PC-3 (cell line): Measurements from ENCODE around the gene ZNF567. TPM values are rescaled to one million over a fixed set of nuclear protein-coding genes. Genes with fewer than 3 reads are reported as not detected.

Experiments
- ATAC-seq: fragments of 200-7000 bp; cut with Tn5 transposase; 2 replicates; pipeline ENCODE4 v1.9.1; 2020; ENCODE audit warnings: mild to moderate bottlenecking, moderate library complexity
- BruUV-seq: library from RNA; stranded (reverse); fragments of 400-500 nt; replicated peaks from 2 replicates; lab custom pipeline; 2021; lab: Mats Ljungman, UMichigan
- CTCF ChIA-PET: fragments of 300-600 bp; sonication (Branson Sonifier 250); formaldehyde crosslinking; loops from one replicate; lab custom pipeline; 2022; ENCODE audit warnings: antibody characterized with exemption; lab: Charles Lee
- POLR2A ChIA-PET: fragments of 300-600 bp; sonication (Branson Sonifier 250); formaldehyde crosslinking; loops from one replicate; lab custom pipeline; 2022; ENCODE audit warnings: antibody characterized with exemption; ENCODE audit not compliant: unreplicated experiment; lab: Charles Lee
- DNase-seq: peaks from one replicate; pipeline ENCODE4 v3.0.0-alpha.2; 2015
- H2AFZ ChIP-seq: fragments of 300-600 bp; sonication (generic); 2 replicates; pipeline ENCODE4 v1.6.0; 2016; ENCODE audit warnings: antibody characterized with exemption, low read length
- H3F3A ChIP-seq: fragments of 300-600 bp; sonication (generic); one replicate; pipeline ENCODE4 v1.6.0; 2017; ENCODE audit warnings: antibody characterized with exemption, low read length, control low read depth, mild to moderate bottlenecking; ENCODE audit not compliant: unreplicated experiment
- H3K27ac ChIP-seq: fragments of 300-600 bp; sonication (generic); 2 replicates; pipeline ENCODE4 v1.5.1; 2016; ENCODE audit warnings: mild to moderate bottlenecking, low read length
- H3K27me3 ChIP-seq: fragments of 300-600 bp; sonication (generic); 2 replicates; pipeline ENCODE4 v1.6.1; 2016; ENCODE audit warnings: low read length, mixed read lengths
- H3K36me3 ChIP-seq: fragments of 300-600 bp; sonication (generic); 2 replicates; pipeline ENCODE4 v1.6.1; 2016; ENCODE audit warnings: low read depth, mixed run types, low read length, mixed read lengths
- H3K4me1 ChIP-seq: fragments of 300-600 bp; sonication (generic); 2 replicates; pipeline ENCODE4 v1.5.1; 2016; ENCODE audit warnings: low read length; ENCODE audit not compliant: insufficient read depth
- H3K4me2 ChIP-seq: fragments of 300-600 bp; sonication (generic); 2 replicates; pipeline ENCODE4 v1.6.0; 2016; ENCODE audit warnings: low read length
- H3K4me3 ChIP-seq: fragments of 300-600 bp; sonication (generic); 2 replicates; pipeline ENCODE4 v1.5.1; 2016; ENCODE audit warnings: mild to moderate bottlenecking, low read length, mixed read lengths
- H3K79me2 ChIP-seq: fragments of 300-600 bp; sonication (generic); 2 replicates; pipeline ENCODE4 v1.6.1; 2017; ENCODE audit warnings: low read length, mixed read lengths
- H3K9ac ChIP-seq: fragments of 300-600 bp; sonication (generic); 2 replicates; pipeline ENCODE4 v1.6.0; 2016; ENCODE audit warnings: mild to moderate bottlenecking, low read length
- H3K9me2 ChIP-seq: fragments of 300-600 bp; sonication (generic); replicated peaks from 2 replicates; pipeline ENCODE4 v1.6.1; 2016; ENCODE audit warnings: mixed run types, low read length, mixed read lengths
- H3K9me3 ChIP-seq: fragments of 300-600 bp; sonication (generic); 2 replicates; pipeline ENCODE4 v1.6.1; 2016; ENCODE audit warnings: low read length, mixed read lengths
- H4K20me1 ChIP-seq: fragments of 300-600 bp; sonication (generic); 2 replicates; pipeline ENCODE4 v1.6.1; 2016; ENCODE audit warnings: low read length, mixed read lengths
- CTCF ChIP-seq: fragments of 300-600 bp; sonication (generic); conservative IDR thresholded peaks from 2 replicates; pipeline ENCODE4 v1.5.1; 2017; ENCODE audit warnings: antibody characterized with exemption, low read depth, mild to moderate bottlenecking, low read length
- EZH2 ChIP-seq: fragments of 300-600 bp; sonication (generic); IDR thresholded peaks from one replicate; pipeline ENCODE4 v1.6.1; 2017; ENCODE audit warnings: antibody characterized with exemption, mild to moderate bottlenecking, low read length; ENCODE audit not compliant: unreplicated experiment
- EZH2phosphoT487 ChIP-seq: fragments of 300-600 bp; sonication (generic); IDR thresholded peaks from 2 replicates; pipeline ENCODE4 v1.6.1; 2018; ENCODE audit warnings: mild to moderate bottlenecking, antibody characterized with exemption, low read length, borderline replicate concordance
- intact Hi-C: fragments of 100-400 bp; cut with micrococcal nuclease; formaldehyde crosslinking; loops from 2 replicates; pipeline ENCODE4 v1.9.0; 2023
- total RNA-seq: library from RNA; depleted of rRNA; stranded (reverse); fragments of >200 nt; gene quantifications from 2 replicates; pipeline ENCODE4 v1.2.3, GENCODE V29; 2014; rRNA removed

Gene ZNF567
- total RNA-seq, 1 experiment from 2014 or later: 6.5 TPM

DNA sequence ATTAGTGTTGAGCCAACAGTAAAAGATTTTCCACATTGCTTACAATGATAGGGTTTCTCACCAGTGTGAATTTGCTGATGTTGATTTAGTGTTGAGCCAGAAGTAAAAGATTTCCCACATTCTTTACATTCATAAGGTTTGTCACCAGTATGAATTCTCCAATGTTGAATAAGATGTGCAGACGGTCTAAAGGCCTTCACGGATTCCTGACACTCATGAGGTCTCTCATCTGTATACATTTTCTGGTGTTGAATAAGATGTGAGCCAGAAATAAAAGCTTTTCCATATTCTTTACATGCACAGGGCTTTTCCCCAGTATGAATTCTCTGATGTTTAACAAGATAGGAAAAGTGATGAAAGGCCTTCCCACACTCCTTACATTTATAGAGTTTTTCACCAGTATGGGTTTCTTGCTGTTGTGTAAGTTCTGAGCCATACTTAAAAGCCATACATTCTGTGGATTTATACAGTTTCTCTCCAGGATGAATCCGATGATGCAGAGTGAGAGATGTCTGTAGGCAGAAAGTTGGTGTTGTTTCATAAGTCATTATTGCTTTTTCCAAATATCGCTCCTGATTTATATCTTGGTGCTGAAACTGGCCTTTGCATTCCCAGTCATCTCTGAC, 62.8 kb downstream of the ZNF567 start:
- TF ChIP-seq EZH2phosphoT487 (no peak), CTCF (no peak), EZH2 (no peak)
- H3K9ac ChIP-seq: no peak overlapping the region
- no peaks in the 10 kb centered on the region for H3K9me2 ChIP-seq
- no peak overlapping the region for H3K27ac ChIP-seq
- H3K4me3 ChIP-seq: no peak overlapping the region
- no peaks in the 10 kb centered on the region for H3F3A ChIP-seq
- CTCF ChIA-PET: no interaction called here
- no peak overlapping the region for H2AFZ ChIP-seq
- peaks cover 28% of the 10 kb centered on the region for H3K9me3 ChIP-seq
- no TSS peak for BruUV-seq
- no peak for DNase-seq
- no peak for ATAC-seq
- no peaks in the 10 kb centered on the region for H3K4me1 ChIP-seq
- H3K79me2 ChIP-seq: no peaks in the 10 kb centered on the region
- H4K20me1 ChIP-seq: no peaks in the 10 kb centered on the region
- intact Hi-C loops: no loop called here
- peaks cover 80% of the 10 kb centered on the region for H3K36me3 ChIP-seq
- POLR2A ChIA-PET: no interaction called here
- no peaks in the 10 kb centered on the region for H3K27me3 ChIP-seq
- H3K4me2 ChIP-seq: no peak overlapping the region

Other genes starting within 250 kb of the ZNF567 start
- 3.1 and 7.8 TPM in 2 replicates for gene ZNF566, start 198.1 kb upstream of the ZNF567 start, total RNA-seq
- gene ZNF260, start 159.3 kb upstream of the ZNF567 start, total RNA-seq: 5.5 and 6.0 TPM in 2 replicates
- 2.9 and 3.1 TPM in 2 replicates for gene ZNF529, start 114.3 kb upstream of the ZNF567 start, total RNA-seq
- 0.75 and 0.91 TPM in 2 replicates for gene ZNF382, start 82.3 kb upstream of the ZNF567 start, total RNA-seq
- 2.5 and 3.9 TPM in 2 replicates for gene ZNF461, start 20.8 kb upstream of the ZNF567 start, total RNA-seq
- gene ZNF850, start 85.2 kb downstream of the ZNF567 start, total RNA-seq: 0.86 and 1.2 TPM in 2 replicates
- 0.63 and 1.2 TPM in 2 replicates for gene ZNF790, start 150.8 kb downstream of the ZNF567 start, total RNA-seq
- gene ZNF345, start 163.3 kb downstream of the ZNF567 start, total RNA-seq: 0.66 and 1.3 TPM in 2 replicates
- not detected in 2 replicates for gene ZNF829, start 228.7 kb downstream of the ZNF567 start, total RNA-seq
- gene ZNF568, start 228.7 kb downstream of the ZNF567 start, total RNA-seq: not detected in 2 replicates